Activated T-cell treated with anti-CD3 and anti-CD28 coated beads for 24 hours (primary cell): Measurements from ENCODE around the gene DCDC2.
"Not testable (repeated sequence)": the region's sequence is repeated elsewhere in the genome, so short reads cannot be mapped to it uniquely, and the experiment has no call there.

Source experiments
- DNase-seq: peaks from one replicate; pipeline ENCODE4 v3.0.0-alpha.2; 2020; ENCODE audit warnings: low read depth

Gene DCDC2

DNA sequence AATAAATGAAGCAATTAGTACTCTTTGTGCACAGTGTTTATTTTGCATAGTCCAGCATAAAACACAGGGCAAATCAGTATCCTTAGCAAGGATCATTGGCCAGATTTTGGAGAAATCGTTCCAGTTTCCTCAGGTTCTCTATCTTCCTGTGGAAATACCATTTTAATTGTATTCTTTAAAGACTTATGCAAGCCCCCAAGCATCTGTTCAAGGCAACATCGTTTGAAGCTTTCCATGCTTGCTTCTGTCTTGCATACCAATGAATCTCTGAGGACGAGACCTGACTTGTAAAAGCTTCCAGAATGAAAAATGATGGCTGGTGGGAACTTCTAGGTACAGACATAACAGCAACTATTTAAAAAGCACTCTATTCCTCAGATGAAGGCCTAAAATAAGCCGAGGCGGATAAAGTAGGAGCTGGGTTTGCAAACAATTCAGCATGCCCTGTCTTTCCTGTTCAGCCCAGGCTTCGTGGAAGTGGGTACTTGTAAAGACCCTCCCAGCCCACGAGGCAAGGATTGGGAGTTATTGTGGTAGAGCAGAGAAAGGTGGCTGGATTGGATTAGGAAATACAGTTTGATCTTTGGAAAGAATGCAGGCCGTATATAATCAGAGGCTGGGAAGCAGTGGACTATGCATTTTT lies 210.2 kb downstream of the DCDC2 start:
- DNase-seq, result no peak

DNA sequence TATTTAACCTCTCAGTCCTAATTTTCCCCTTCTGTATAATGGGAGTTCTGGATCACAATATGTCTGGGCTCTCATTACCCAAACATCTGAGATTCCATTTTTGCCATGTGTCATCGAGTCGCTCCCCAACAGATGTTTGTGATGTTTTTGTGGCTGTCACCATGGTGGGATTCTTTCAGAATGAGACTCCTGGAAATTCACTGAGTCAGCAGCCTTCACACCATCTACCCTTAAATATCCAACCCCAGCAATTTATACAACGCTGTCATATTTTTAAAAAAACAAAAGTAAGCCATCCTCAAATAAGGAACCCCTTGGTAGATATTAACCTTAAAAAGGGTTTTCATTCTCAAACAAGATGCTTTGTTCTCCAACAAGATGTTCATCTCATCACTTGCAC lies 211.0 kb downstream of the DCDC2 start:
- DNase-seq, result no peak

DNA sequence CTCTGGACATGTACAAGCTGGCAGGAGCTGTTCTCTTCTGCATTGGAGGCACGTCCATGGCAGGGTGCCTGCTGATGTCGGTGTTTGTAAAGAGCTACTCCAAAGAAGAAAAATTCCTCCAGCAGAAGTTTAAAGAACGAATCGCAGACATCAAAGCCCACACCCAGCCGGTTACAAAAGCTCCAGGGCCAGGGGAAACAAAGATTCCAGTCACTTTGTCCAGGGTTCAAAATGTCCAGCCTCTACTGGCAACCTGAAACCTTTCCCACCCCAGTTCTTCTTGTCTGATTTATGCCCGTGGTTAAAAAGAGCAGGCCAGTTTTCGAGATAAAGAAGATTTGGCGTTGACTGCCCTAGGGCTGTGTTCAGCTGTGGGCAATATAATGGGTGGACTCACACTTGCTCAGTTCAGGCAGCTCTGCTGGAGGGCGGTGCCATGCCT lies 212.1 kb downstream of the DCDC2 start:
- no peak for DNase-seq

DNA sequence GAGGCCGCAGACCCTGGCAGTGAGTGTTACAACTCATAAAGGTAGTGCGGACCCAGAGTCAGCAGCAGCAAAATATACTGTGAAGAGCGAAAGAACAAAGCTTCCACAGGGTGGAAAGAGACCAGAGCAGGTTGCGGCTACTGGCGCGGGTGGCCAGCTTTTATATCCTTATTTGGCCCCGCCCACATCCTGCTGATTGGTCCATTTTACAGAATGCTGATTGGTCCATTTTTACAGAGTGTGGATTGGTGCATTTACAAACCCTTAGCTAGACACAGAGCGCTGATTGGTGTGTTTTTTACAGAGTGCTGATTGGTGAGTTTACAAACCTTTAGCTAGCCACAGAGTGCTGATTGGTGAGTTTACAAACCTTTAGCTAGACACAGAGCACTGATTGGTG lies 215.1 kb downstream of the DCDC2 start:
- DNase-seq, result not testable (repeated sequence)

DNA sequence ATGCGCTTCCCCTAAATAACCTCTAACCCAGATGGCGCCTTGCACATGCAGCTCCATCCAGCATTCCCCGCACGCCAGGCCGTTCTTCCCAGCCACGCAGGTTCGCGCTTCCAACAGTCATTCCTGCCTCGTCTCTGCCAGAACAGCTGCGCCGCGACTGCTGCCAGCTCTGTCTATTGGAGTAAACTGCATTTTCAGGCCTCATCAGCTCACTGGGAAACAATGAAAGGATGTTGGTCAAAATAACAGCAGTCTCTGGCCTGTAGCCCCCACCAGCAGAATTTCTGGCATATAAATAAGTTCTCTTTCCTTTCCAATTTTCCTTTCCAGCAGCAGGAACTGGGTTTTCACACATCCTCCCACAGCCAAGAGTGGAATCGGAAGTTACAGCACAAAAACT lies 217.3 kb downstream of the DCDC2 start:
- DNase-seq, result no peak

DNA sequence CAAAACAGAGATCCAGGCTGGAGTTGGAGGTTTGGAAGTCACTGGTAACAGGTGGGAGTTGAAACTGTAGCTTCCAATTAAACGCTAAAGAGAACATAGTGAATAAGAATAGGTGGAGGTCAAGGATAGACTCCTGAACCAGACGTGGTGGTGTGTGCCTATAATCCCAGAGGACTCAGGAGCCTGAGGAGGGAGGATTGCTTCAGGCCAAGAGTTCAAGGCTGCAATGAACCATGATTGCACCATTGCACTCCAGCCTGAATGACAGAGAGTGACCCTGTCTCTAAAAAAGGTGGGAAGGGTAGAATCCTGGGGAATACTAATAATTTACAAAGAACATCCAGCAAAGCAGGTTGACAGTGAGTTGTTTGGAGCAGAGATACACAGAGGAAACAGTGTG lies 218.2 kb downstream of the DCDC2 start:
- no peak for DNase-seq

DNA sequence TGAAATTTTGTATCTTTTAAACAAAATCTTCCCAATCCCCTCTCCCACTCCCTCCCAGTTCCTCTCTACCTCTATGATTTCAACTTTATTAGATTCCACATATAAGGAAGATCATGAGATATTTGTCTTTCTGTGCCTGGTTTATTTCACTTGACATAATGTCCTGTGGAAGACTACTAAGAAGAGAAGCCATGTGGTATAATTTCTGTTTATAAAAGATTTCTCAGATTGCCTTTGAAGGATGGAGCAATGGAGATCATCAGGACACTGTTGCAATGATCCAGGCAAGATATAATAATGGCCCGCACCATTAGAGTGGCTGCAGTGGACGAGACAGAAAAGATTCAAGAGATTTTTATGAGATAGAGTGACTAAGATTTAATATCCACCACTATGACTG lies 218.8 kb downstream of the DCDC2 start:
- no peak for DNase-seq

DNA sequence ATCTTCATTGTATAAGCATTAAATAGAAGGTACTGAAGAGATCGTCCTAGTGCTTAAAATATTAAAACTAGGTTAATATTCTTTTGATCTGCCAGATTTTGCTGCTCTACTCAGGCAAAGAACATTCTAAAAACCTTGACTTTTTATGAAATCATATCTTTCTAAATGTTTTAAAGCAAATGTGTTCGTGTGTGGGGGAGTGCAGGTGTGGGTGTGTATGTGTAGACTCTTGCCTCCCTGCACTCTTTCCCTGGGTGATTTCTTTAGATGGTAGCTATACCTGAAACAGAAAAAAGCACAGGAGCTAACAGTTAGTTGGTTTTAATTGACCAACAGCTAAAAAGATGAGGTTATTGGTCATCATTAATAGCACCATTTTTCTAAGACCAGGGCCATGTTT lies 226.1 kb downstream of the DCDC2 start:
- DNase-seq, result no peak

DNA sequence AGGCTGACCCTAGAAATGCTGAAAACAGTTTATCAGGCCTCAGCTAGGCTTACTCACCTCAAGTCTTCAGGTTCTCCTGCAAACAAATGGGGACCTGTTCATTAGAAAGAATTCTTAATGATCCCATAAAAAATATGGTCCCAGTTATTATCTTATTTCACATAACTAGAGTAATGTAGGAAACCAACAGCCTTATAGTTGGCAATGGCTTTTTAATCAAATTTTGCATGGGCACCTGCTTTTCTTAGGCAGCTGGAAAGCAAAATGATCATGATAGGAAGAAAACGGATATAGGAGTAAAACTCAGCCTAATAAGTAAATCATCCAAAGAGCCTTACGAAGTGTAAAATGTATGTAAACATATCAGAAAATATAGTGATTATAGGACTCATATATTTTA lies 230.5 kb downstream of the DCDC2 start:
- DNase-seq, result no peak

DNA sequence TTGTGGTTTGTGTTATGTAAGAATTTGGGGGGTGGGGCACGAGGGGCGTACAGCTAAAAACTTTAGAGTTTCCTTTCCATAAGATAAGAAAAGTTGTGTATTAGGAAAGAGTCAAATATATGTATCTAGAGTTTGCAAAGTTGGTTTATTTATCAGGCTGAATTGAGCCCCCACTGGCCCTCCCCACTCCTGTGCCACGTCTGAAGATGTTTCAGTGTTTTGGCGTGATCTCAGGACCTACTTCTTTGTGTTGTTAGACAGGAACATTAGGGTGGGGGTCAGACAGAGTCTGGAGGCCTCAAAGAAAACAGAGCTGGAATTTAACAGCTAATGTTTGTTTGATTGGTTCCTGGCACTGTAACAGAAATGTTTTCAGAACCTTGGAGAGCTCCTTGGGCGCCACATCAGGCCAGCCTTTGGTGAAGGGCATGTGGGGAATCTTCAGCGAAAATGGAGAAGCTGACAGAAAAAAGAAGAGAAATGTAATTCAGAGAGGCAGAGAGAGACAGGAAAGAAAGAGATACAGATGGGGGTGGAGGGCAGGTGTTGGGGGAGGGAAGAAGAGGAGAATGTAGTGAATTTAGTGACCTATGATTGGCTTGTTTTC lies 231.2 kb downstream of the DCDC2 start:
- DNase-seq, result no peak

DNA sequence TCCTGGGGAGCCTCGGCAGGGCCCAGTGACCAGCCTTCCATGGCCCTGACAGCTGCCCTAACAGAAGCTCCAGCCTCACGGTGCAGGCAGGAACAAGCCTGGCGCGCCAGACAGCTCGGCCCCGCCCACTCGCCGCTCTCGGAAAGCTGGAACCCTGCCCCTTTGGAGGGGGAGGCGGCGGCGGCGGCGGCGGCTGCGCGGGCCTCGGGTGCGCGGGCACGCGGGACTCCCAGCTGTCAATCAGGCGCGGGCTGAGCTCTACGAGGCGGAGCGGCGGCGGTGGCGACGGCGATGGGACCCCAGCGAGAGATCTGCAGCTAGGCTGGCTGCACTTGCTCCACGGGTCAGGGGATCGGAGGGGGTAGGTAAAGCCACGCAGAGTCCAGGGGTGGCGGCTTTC lies 231.9 kb downstream of the DCDC2 start, which contains the start of gene NRSN1:
NRSN1 (plus strand) TSS at position 236 of the 400 bp plus-strand sequence. CDS start 8,113 bp downstream, outside the sequence.
- no peak for DNase-seq

DNA sequence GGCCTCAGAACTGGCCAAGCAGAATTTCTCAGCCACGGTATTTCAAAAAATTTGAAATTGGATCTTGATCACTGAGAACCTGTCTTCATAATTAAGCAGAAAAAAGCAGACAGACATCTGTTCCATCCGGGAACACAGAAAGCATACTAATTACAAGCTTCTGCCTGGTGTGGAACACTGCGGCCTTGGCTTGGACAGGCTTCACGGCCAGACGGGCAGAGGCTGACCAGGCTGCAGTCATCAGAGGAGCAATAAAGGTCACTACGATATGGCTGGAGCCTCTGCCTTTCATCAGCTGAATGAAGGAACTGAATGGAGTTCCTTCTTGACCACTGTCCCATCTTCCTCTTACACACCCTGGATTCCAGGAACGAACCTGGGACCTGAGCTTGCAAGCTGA lies 235.7 kb downstream of the DCDC2 start:
- no peak for DNase-seq
